Chondrocyte (in vitro differentiated cells): Measurements from ENCODE around the gene ACOX1. TPM values are rescaled to one million over a fixed set of nuclear protein-coding genes. Genes with fewer than 3 reads are reported as not detected.

Source experiments
- DNase-seq: peaks from one replicate; pipeline ENCODE4 v3.0.0; 2021; ENCODE audit warnings: mixed read lengths, low spot score
- H3K27ac Mint-ChIP-seq: one replicate; pipeline ENCODE4 v1.8.0; 2021; ENCODE audit warnings: mild to moderate bottlenecking, moderate library complexity, mixed read lengths; ENCODE audit not compliant: unreplicated experiment
- H3K27me3 Mint-ChIP-seq: 2 replicates; pipeline ENCODE4 v1.8.0; 2021; ENCODE audit warnings: low read depth, mixed read lengths
- H3K36me3 Mint-ChIP-seq: 2 replicates; pipeline ENCODE4 v1.8.0; 2021; ENCODE audit warnings: low read depth, mixed read lengths
- H3K4me1 Mint-ChIP-seq: 2 replicates; pipeline ENCODE4 v1.8.0; 2021; ENCODE audit warnings: low read depth, mild to moderate bottlenecking, mixed read lengths
- H3K4me3 Mint-ChIP-seq: one replicate; pipeline ENCODE4 v1.8.0; 2021; ENCODE audit warnings: mild to moderate bottlenecking, moderate library complexity, mixed read lengths; ENCODE audit not compliant: unreplicated experiment
- H3K9me3 Mint-ChIP-seq: 2 replicates; pipeline ENCODE4 v1.8.0; 2021; ENCODE audit warnings: low read depth, mixed read lengths
- CTCF ChIP-seq: fragments of 200-600 bp; sonication (generic); IDR thresholded peaks from 2 replicates; pipeline ENCODE4 v1.5.0; 2021; ENCODE audit warnings: antibody characterized with exemption, mild to moderate bottlenecking, moderate library complexity
- total RNA-seq: library from RNA; stranded (reverse); gene quantifications from 3 replicates; pipeline ENCODE4 v1.2.1, GENCODE V29; 2021

ACOX1 gene
- total RNA-seq, 1 donor from 2014 or later, result 50.2 TPM

GRCh38 chr17:75985986-75986385 is 7.0 kb upstream of the ACOX1 start:
- peaks cover 4% of the 10 kb centered on the region for H3K36me3 Mint-ChIP-seq
- no peak overlapping the region for H3K4me3 Mint-ChIP-seq
- peaks cover 26% of the 10 kb centered on the region for H3K4me1 Mint-ChIP-seq
- no peaks in the 10 kb centered on the region for H3K9me3 Mint-ChIP-seq
- DNase-seq, result no peak
- no peaks in the 10 kb centered on the region for H3K27me3 Mint-ChIP-seq
- no peak for TF ChIP-seq CTCF
- no peak overlapping the region for H3K27ac Mint-ChIP-seq

- no peak for DNase-seq
- Mint-ChIP-seq H3K27ac (no peak overlapping the region), H3K4me3 (no peak overlapping the region), H3K27me3 (no peaks in the 10 kb centered on the region), H3K9me3 (no peaks in the 10 kb centered on the region), H3K4me1 (peaks cover 40% of the 10 kb centered on the region), H3K36me3 (peaks cover 3% of the 10 kb centered on the region)
- TF ChIP-seq CTCF, result no peak
Observed at GRCh38 chr17:75983501-75984181, 4.7 kb upstream of the ACOX1 start.

- H3K27me3 Mint-ChIP-seq, result no peaks in the 10 kb centered on the region
- H3K9me3 Mint-ChIP-seq, result no peaks in the 10 kb centered on the region
- H3K4me3 Mint-ChIP-seq, result peak overlapping the region; percentile 3
- peak; percentile 27 for DNase-seq
- H3K36me3 Mint-ChIP-seq, result peaks cover 3% of the 10 kb centered on the region
- no peak for TF ChIP-seq CTCF
- H3K27ac Mint-ChIP-seq, result peak overlapping the region; percentile 98
- H3K4me1 Mint-ChIP-seq, result peaks cover 62% of the 10 kb centered on the region
Observed at GRCh38 chr17:75981019-75981615, 2.2 kb upstream of the ACOX1 start.

- H3K4me1 Mint-ChIP-seq, result peaks cover 69% of the 10 kb centered on the region
Observed at GRCh38 chr17:75980188-75981018, 1.4 kb upstream of the ACOX1 start.

More at GRCh38 chr17:75980188-75981018, 1.4 kb upstream of the ACOX1 start:
- peak; percentile 33 for DNase-seq
- no peaks in the 10 kb centered on the region for H3K27me3 Mint-ChIP-seq
- H3K36me3 Mint-ChIP-seq, result peaks cover 3% of the 10 kb centered on the region
- TF ChIP-seq CTCF, result no peak
- peak overlapping the region; percentile 84 for H3K4me3 Mint-ChIP-seq
- no peaks in the 10 kb centered on the region for H3K9me3 Mint-ChIP-seq
- H3K27ac Mint-ChIP-seq, result peak overlapping the region; percentile 98
